NB4 (cell line): Measurements from ENCODE around the gene CADPS2.

Experiments used
- POLR2A ChIP-seq: IDR thresholded peaks from 2 replicates; pipeline ENCODE4 v1.6.1; 2011; ENCODE audit warnings: mild to moderate bottlenecking; ENCODE audit not compliant: insufficient read length; ENCODE audit errors: extremely low read depth
- TF ChIP-seq, protein P1 (sequence below): IDR thresholded peaks from one replicate; pipeline ENCODE4 v1.5.1; 2012; ENCODE audit warnings: low read depth, low read length

- TF ChIP-seq, protein P1, sequence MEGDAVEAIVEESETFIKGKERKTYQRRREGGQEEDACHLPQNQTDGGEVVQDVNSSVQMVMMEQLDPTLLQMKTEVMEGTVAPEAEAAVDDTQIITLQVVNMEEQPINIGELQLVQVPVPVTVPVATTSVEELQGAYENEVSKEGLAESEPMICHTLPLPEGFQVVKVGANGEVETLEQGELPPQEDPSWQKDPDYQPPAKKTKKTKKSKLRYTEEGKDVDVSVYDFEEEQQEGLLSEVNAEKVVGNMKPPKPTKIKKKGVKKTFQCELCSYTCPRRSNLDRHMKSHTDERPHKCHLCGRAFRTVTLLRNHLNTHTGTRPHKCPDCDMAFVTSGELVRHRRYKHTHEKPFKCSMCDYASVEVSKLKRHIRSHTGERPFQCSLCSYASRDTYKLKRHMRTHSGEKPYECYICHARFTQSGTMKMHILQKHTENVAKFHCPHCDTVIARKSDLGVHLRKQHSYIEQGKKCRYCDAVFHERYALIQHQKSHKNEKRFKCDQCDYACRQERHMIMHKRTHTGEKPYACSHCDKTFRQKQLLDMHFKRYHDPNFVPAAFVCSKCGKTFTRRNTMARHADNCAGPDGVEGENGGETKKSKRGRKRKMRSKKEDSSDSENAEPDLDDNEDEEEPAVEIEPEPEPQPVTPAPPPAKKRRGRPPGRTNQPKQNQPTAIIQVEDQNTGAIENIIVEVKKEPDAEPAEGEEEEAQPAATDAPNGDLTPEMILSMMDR, result no peak
- no peak for TF ChIP-seq POLR2A
Observed at GRCh38 chr7:122553761-122554160, 332.5 kb downstream of the CADPS2 start.
